Activated naive CD4-positive, alpha-beta T cell treated with anti-CD3 and anti-CD28 coated beads, Interleukin-2, amount 50 U/mL, for 72 hours (primary cell): Measurements from ENCODE around the gene GPR61. TPM values are rescaled to one million over a fixed set of nuclear protein-coding genes. Genes with fewer than 3 reads are reported as not detected.

Experiments
- ATAC-seq, 2 donors: fragments of 150-1000 bp; cut with Tn5 transposase; 2 replicates each; pipeline ENCODE4 v1.10.0; 2021; ENCODE audit warnings: mild to moderate bottlenecking in 2 of 2, moderate library complexity in 2 of 2
- DNase-seq, 2 donors: peaks; one replicate each; pipeline ENCODE4 v3.0.0; 2021 to 2022; ENCODE audit warnings: low spot score in 2 of 2
- H3K27ac Mint-ChIP-seq, 2 donors: one replicate each; pipeline ENCODE4 v1.8.0; 2022; ENCODE audit warnings: mild to moderate bottlenecking in 2 of 2, mixed read lengths in 2 of 2
- H3K36me3 Mint-ChIP-seq, 2 donors: one replicate each; pipeline ENCODE4 v1.8.0; 2022; ENCODE audit warnings: mixed read lengths in 2 of 2
- H3K9me3 Mint-ChIP-seq, 2 donors: one replicate each; pipeline ENCODE4 v1.8.0; 2022; ENCODE audit warnings: mixed read lengths in 2 of 2
- total RNA-seq, 2 donors: library from RNA; stranded (reverse); gene quantifications; one replicate each; pipeline ENCODE4 v1.2.3, GENCODE V29; 2022

GPR61 gene
- total RNA-seq, 2 donors from 2014 or later: 0.57 TPM; not detected in 1

DNA sequence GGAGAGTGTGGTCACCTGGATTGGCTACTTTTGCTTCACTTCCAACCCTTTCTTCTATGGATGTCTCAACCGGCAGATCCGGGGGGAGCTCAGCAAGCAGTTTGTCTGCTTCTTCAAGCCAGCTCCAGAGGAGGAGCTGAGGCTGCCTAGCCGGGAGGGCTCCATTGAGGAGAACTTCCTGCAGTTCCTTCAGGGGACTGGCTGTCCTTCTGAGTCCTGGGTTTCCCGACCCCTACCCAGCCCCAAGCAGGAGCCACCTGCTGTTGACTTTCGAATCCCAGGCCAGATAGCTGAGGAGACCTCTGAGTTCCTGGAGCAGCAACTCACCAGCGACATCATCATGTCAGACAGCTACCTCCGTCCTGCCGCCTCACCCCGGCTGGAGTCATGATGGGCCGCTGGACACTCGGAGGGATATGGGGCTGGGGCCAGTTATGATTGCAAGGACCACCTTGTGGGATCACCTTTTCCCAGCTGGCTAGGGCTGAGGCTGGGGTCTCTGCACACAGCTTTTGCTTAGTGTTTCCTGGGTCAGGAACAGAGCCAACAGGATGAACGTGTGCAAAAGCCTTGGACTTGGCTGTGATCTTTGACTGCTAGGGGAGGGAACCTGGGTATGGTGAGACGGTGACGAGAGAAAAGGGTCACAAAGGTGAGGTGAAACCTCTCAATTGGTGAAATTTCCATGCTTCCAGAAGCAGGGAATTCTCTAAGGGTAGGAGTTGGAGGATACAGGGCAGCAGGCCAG, 4.5 kb downstream of the GPR61 start:
- Mint-ChIP-seq H3K27ac (no peak overlapping the region), H3K9me3 (no peaks in the 10 kb centered on the region), H3K36me3 (peaks cover 11 to 18% of the 10 kb centered on the region in 2 donors)
- no peak for DNase-seq
- ATAC-seq: no peak

GRCh38 chr1:109546311-109547109, 6.8 kb downstream of the GPR61 start:
- peak overlapping the region; percentile 69 to 95 for H3K27ac Mint-ChIP-seq
- peaks cover 12 to 21% of the 10 kb centered on the region in 2 donors for H3K36me3 Mint-ChIP-seq
- DNase-seq: peak; percentile 74 to 90
- H3K9me3 Mint-ChIP-seq: no peaks in the 10 kb centered on the region
- ATAC-seq: peak; percentile 50 to 55

GRCh38 chr1:109547463-109548320, 8.0 kb downstream of the GPR61 start:
- no peak for ATAC-seq
- Mint-ChIP-seq H3K9me3 (no peaks in the 10 kb centered on the region), H3K36me3 (peaks cover 12 to 21% of the 10 kb centered on the region in 2 donors), H3K27ac (peak overlapping the region; percentile 95 to 99)
- DNase-seq: no peak

- peaks cover 12 to 21% of the 10 kb centered on the region in 2 donors for H3K36me3 Mint-ChIP-seq
- H3K9me3 Mint-ChIP-seq: no peaks in the 10 kb centered on the region
Measured at GRCh38 chr1:109548321-109549267, 8.9 kb downstream of the GPR61 start, which contains the start of gene GNAI3. Gene GNAI3 (plus strand): TSS chr1:109548615. CDS start chr1:109548721, 106 bp downstream.

DNA sequence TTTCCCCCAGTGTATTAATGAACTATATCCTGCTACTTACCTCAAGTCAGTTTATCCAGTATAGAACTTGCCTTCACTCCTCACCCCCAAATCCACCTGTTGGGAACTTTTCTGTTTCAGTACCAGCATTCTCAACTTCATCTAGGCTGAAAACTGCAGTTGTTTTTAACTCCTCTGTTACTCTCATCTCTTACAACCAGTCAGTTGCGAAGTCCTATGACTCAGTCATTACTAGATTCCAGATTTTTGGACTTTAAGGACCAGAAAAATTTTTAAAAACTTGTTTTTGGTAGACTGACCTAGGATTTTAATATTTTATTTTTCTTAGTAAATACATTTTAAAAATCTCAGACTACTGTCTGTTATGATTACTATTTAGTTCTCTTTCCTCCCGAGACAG, 16.9 kb downstream of the GPR61 start:
- peaks cover 0 to 6% of the 10 kb centered on the region in 2 donors for H3K36me3 Mint-ChIP-seq
- H3K27ac Mint-ChIP-seq: no peak overlapping the region
- ATAC-seq (no peak), DNase-seq (no peak)
- no peaks in the 10 kb centered on the region for H3K9me3 Mint-ChIP-seq

More at GRCh38 chr1:109548321-109549267, 8.9 kb downstream of the GPR61 start, which contains the start of gene GNAI3:
- DNase-seq (peak; percentile 90 to 96), ATAC-seq (peak; percentile 97 to 99)
- peak within 1 kb of the TSS; percentile 95 to 99 for H3K27ac Mint-ChIP-seq

DNA sequence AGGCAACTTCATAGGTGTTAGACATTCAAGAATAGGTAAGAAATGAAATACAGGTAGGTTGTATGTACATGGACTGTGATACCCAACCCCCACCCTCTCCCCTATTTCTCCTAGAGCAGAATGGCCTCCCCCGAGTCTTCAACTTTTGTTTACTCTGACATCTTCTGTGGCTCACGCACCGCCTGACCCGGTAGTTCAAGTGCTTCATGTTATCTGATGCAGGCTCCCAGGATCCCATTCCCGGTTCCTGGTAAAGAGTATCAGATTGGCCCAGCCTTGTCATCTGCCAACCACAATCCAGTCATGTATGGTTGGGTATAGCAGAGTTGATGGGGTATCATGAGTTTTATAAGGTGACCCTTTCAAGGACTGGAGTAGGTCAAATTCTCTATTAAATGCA, 17.8 kb downstream of the GPR61 start:
- DNase-seq (no peak), ATAC-seq (no peak)
- no peaks in the 10 kb centered on the region for H3K9me3 Mint-ChIP-seq
- H3K27ac Mint-ChIP-seq: no peak overlapping the region
- peaks cover 0 to 6% of the 10 kb centered on the region in 2 donors for H3K36me3 Mint-ChIP-seq

DNA sequence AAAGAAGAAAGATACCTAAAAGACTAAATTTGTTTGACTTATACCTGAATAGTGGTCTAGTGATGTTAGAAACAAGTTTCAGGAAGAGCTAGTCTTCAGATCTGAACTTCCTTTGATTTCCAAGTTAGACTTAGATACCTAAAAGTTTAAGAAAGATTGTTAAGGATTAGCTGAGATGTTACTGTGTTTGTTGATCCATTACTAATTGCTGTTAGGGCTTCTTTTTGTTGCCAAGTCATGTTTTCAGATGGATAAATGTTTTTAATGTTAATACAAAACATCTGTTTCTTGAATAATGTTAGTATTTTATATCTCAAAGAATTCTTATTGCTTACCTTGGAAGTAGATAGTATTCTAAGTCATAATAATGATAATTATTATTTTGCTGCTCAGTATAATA, 20.3 kb downstream of the GPR61 start:
- H3K36me3 Mint-ChIP-seq: peaks cover 0 to 6% of the 10 kb centered on the region in 2 donors
- DNase-seq (no peak), ATAC-seq (no peak)
- H3K27ac Mint-ChIP-seq: no peak overlapping the region
- no peaks in the 10 kb centered on the region for H3K9me3 Mint-ChIP-seq

GRCh38 chr1:109564194-109564878, 24.7 kb downstream of the GPR61 start:
- no peaks in the 10 kb centered on the region for H3K36me3 Mint-ChIP-seq
- DNase-seq (no peak), ATAC-seq (no peak)
- no peak overlapping the region for H3K27ac Mint-ChIP-seq
- H3K9me3 Mint-ChIP-seq: no peaks in the 10 kb centered on the region

- no peak for ATAC-seq
- Mint-ChIP-seq H3K27ac (peak overlapping the region in 1 of 2 donors; percentile 63), H3K36me3 (no peaks in the 10 kb centered on the region), H3K9me3 (no peaks in the 10 kb centered on the region)
- DNase-seq: no peak
Measured at GRCh38 chr1:109565241-109565640, 25.6 kb downstream of the GPR61 start.

- Mint-ChIP-seq H3K9me3 (no peaks in the 10 kb centered on the region), H3K36me3 (no peaks in the 10 kb centered on the region), H3K27ac (no peak overlapping the region)
- ATAC-seq: no peak
- DNase-seq: no peak
Measured at GRCh38 chr1:109566982-109567381, 27.3 kb downstream of the GPR61 start.

- Mint-ChIP-seq H3K36me3 (no peaks in the 10 kb centered on the region), H3K27ac (no peak overlapping the region), H3K9me3 (no peaks in the 10 kb centered on the region)
- ATAC-seq: no peak
- DNase-seq: no peak
Measured at GRCh38 chr1:109567877-109568672, 28.4 kb downstream of the GPR61 start.

DNA sequence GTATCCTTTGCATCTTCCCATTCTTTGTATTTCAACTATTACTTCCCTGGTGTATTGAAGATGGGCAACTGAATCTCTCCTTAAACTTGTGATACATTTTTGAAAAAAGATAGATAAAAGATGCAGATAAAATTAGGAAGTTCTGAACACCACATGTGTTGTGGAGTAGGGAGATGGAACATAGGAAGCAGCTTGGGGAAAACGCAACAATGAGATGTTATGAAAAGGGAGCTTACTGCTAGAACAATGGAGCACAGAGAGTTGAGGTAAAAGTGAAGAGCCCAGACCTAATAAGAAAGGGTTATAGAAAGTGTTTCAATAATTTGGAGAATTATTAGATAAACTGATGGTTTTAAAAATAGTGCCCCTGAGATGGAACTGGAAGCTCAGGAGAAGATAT, 29.7 kb downstream of the GPR61 start:
- DNase-seq (no peak), ATAC-seq (no peak)
- Mint-ChIP-seq H3K9me3 (no peaks in the 10 kb centered on the region), H3K27ac (no peak overlapping the region), H3K36me3 (no peaks in the 10 kb centered on the region)

GRCh38 chr1:109570414-109570813, 30.7 kb downstream of the GPR61 start:
- H3K36me3 Mint-ChIP-seq: no peaks in the 10 kb centered on the region
- H3K9me3 Mint-ChIP-seq: no peaks in the 10 kb centered on the region
- no peak overlapping the region for H3K27ac Mint-ChIP-seq
- DNase-seq (no peak), ATAC-seq (no peak)

- H3K36me3 Mint-ChIP-seq: no peaks in the 10 kb centered on the region
- no peak overlapping the region for H3K27ac Mint-ChIP-seq
- no peak for DNase-seq
- ATAC-seq: no peak
- H3K9me3 Mint-ChIP-seq: no peaks in the 10 kb centered on the region
Measured at GRCh38 chr1:109573785-109574184, 34.1 kb downstream of the GPR61 start.
